H1 (cell line): ENCODE results near the gene CPA1. TPM values are rescaled to one million over a fixed set of nuclear protein-coding genes. Genes with fewer than 3 reads are reported as not detected.

Experiments used
- CTCF ChIA-PET: fragments of 300-600 bp; sonication (Branson Sonifier 250); formaldehyde crosslinking; loops from one replicate; lab custom pipeline; 2021; ENCODE audit not compliant: partially characterized antibody; lab: Charles Lee
- POLR2A ChIA-PET: fragments of 300-600 bp; sonication (Branson Sonifier 250); formaldehyde crosslinking; loops from one replicate; lab custom pipeline; 2021; ENCODE audit warnings: inconsistent platforms; ENCODE audit not compliant: partially characterized antibody; lab: Charles Lee
- DNase-seq, 2 experiments: peaks; one replicate each; pipeline versions ENCODE4 v3.0.0 to v3.0.0-alpha.2; 2010 to 2022; ENCODE audit warnings: low spot score in 2 of 2, low read depth in 1 of 2, mixed read lengths in 1 of 2
- FAIRE-seq: peaks from 2 replicates; lab custom pipeline; 2011; peaks lifted over from hg19 to GRCh38; lab: Jason Lieb, UNC
- H2AFZ ChIP-seq: 2 replicates; pipeline ENCODE4 v1.8.1; 2012; ENCODE audit warnings: low read length, inconsistent platforms
- H2AK5ac ChIP-seq: 2 replicates; pipeline ENCODE4 v1.6.1; 2013; ENCODE audit warnings: low read depth, low read length
- H2BK120ac ChIP-seq: replicated peaks from 2 replicates; pipeline ENCODE3; 2013; ENCODE audit warnings: low read depth, low read length, inconsistent platforms
- H2BK12ac ChIP-seq: 2 replicates; pipeline ENCODE4 v1.6.1; 2013; ENCODE audit warnings: low read depth, low read length
- H2BK15ac ChIP-seq: 2 replicates; pipeline ENCODE4 v1.6.1; 2013; ENCODE audit warnings: low read length
- H2BK20ac ChIP-seq: 2 replicates; pipeline ENCODE4 v1.6.1; 2013; ENCODE audit warnings: low read length
- H2BK5ac ChIP-seq: 2 replicates; pipeline ENCODE4 v1.6.1; 2013; ENCODE audit warnings: low read depth, low read length
- H3K14ac ChIP-seq: 2 replicates; pipeline ENCODE4 v1.6.1; 2013; ENCODE audit warnings: inconsistent platforms; ENCODE audit not compliant: insufficient read length
- H3K18ac ChIP-seq: 2 replicates; pipeline ENCODE4 v1.6.1; 2013; ENCODE audit warnings: low read length; ENCODE audit errors: extremely low read depth
- H3K23ac ChIP-seq: 2 replicates; pipeline ENCODE4 v1.6.1; 2013; ENCODE audit warnings: inconsistent platforms; ENCODE audit not compliant: insufficient read length
- H3K23me2 ChIP-seq: 2 replicates; pipeline ENCODE4 v1.6.1; 2013; ENCODE audit warnings: low read depth, low read length
- H3K27ac ChIP-seq: 2 replicates; pipeline ENCODE4 v1.6.1; 2011; ENCODE audit warnings: low read depth, low read length, inconsistent platforms
- H3K27me3 ChIP-seq, 4 experiments: replicated peaks in 1 of 4; 1 replicate in 1 of 4; 2 replicates in 3 of 4; pipeline versions ENCODE4 v1.6.1 to v1.8.1; 2011 to 2013; ENCODE audit warnings: low read length in 3 of 4, mild to moderate bottlenecking in 3 of 4, inconsistent platforms in 2 of 4, mixed read lengths in 2 of 4, moderate library complexity in 1 of 4; ENCODE audit not compliant: control insufficient read depth in 3 of 4, insufficient read depth in 3 of 4; ENCODE audit errors: extremely low read depth in 1 of 4
- H3K36me3 ChIP-seq, 4 experiments: 2 replicates each; pipeline versions ENCODE4 v1.6.1 to v1.8.1; 2011 to 2013; ENCODE audit warnings: mild to moderate bottlenecking in 4 of 4, low read length in 3 of 4, moderate library complexity in 2 of 4, control low read depth in 1 of 4, inconsistent platforms in 1 of 4; ENCODE audit not compliant: insufficient read depth in 4 of 4, control insufficient read depth in 2 of 4
- H3K4ac ChIP-seq: replicated peaks from 2 replicates; pipeline ENCODE3; 2013; ENCODE audit warnings: low read length, low read depth, mixed read lengths, inconsistent platforms; ENCODE audit not compliant: insufficient read length
- H3K4me1 ChIP-seq, 4 experiments: replicated peaks in 1 of 4; 1 replicate in 1 of 4; 2 replicates in 3 of 4; pipeline versions ENCODE4 v1.6.1 to v1.8.1; 2011 to 2013; ENCODE audit warnings: low read length in 3 of 4, inconsistent platforms in 2 of 4, mixed read lengths in 1 of 4; ENCODE audit not compliant: insufficient read depth in 4 of 4, control insufficient read depth in 3 of 4
- H3K4me2 ChIP-seq, 2 experiments: 2 replicates each; pipeline versions ENCODE4 v1.6.1 to v1.8.1; 2011 to 2013; ENCODE audit warnings: low read depth in 2 of 2, low read length in 2 of 2, control low read depth in 1 of 2, inconsistent platforms in 1 of 2, mild to moderate bottlenecking in 1 of 2; ENCODE audit not compliant: insufficient read depth in 1 of 2
- H3K4me3 ChIP-seq, 4 experiments: fragments of 200-600, 300-600 bp in 1 of 4; sonication (generic), shearing (Covaris generic), sonication (Bioruptor Twin) in 1 of 4; 2 replicates each; pipeline versions ENCODE4 v1.5.1 to v1.8.1; 2011 to 2016; ENCODE audit warnings: low read length in 4 of 4, low read depth in 3 of 4, control low read depth in 2 of 4, inconsistent platforms in 2 of 4, mild to moderate bottlenecking in 2 of 4, mixed read lengths in 1 of 4, moderate library complexity in 1 of 4; ENCODE audit not compliant: insufficient read depth in 2 of 4; ENCODE audit errors: extremely low read depth in 1 of 4
- H3K56ac ChIP-seq: replicated peaks from 2 replicates; pipeline ENCODE3; 2013; ENCODE audit warnings: low read depth, mild to moderate bottlenecking, mixed read lengths, low read length, inconsistent platforms; ENCODE audit not compliant: insufficient read length
- H3K79me1 ChIP-seq: 2 replicates; pipeline ENCODE4 v1.6.1; 2013; ENCODE audit warnings: low read depth, low read length, control low read depth
- H3K79me2 ChIP-seq, 2 experiments: 2 replicates each; pipeline versions ENCODE4 v1.6.1 to v1.8.1; 2012 to 2013; ENCODE audit warnings: low read length in 2 of 2, mild to moderate bottlenecking in 2 of 2, inconsistent platforms in 1 of 2; ENCODE audit not compliant: insufficient read depth in 2 of 2, control insufficient read depth in 1 of 2
- H3K9ac ChIP-seq, 4 experiments: replicated peaks in 1 of 4; 1 replicate in 1 of 4; 2 replicates in 3 of 4; pipeline versions ENCODE4 v1.6.1 to v1.8.1; 2011 to 2013; ENCODE audit warnings: low read depth in 3 of 4, low read length in 3 of 4, control low read depth in 2 of 4, mild to moderate bottlenecking in 2 of 4, moderate library complexity in 2 of 4, inconsistent platforms in 1 of 4; ENCODE audit errors: extremely low read depth in 1 of 4
- H3K9me3 ChIP-seq, 2 experiments: 2 replicates each; pipeline versions ENCODE4 v1.6.1 to v1.8.1; 2012 to 2013; ENCODE audit warnings: mild to moderate bottlenecking in 2 of 2, moderate library complexity in 2 of 2, control low read depth in 1 of 2, inconsistent platforms in 1 of 2, low read depth in 1 of 2, low read length in 1 of 2, mixed read lengths in 1 of 2; ENCODE audit not compliant: insufficient read depth in 2 of 2
- H4K20me1 ChIP-seq, 2 experiments: replicated peaks in 1 of 2; 2 replicates each; pipeline versions ENCODE3 to v1.8.1; 2011 to 2013; ENCODE audit warnings: inconsistent platforms in 2 of 2, low read length in 2 of 2, mild to moderate bottlenecking in 1 of 2; ENCODE audit not compliant: insufficient read depth in 2 of 2, control insufficient read depth in 1 of 2
- H4K5ac ChIP-seq: 2 replicates; pipeline ENCODE4 v1.6.1; 2013; ENCODE audit warnings: low read length, low read depth, mixed read lengths, inconsistent platforms; ENCODE audit not compliant: insufficient read length
- H4K8ac ChIP-seq: 2 replicates; pipeline ENCODE4 v1.8.0; 2013; ENCODE audit warnings: mild to moderate bottlenecking, moderate library complexity, low read length, inconsistent platforms; ENCODE audit not compliant: insufficient read depth; ENCODE audit errors: extremely low read depth
- H4K91ac ChIP-seq: replicated peaks from 2 replicates; pipeline ENCODE3; 2013; ENCODE audit warnings: low read length, mixed read lengths, inconsistent platforms; ENCODE audit not compliant: insufficient read length
- ASH2L ChIP-seq: fragments of 200-600, 300-600 bp; sonication (generic); IDR thresholded peaks from one replicate; pipeline ENCODE4 v1.7.1; 2017; ENCODE audit warnings: low read length
- BACH1 ChIP-seq: IDR thresholded peaks from 2 replicates; pipeline ENCODE4 v1.6.1; 2012; ENCODE audit warnings: low read length, improper control_type of control experiment
- BRCA1 ChIP-seq: IDR thresholded peaks from 2 replicates; pipeline ENCODE4 v1.6.1; 2012; ENCODE audit warnings: low read depth, low read length, improper control_type of control experiment
- CBX5 ChIP-seq: fragments of 300-800, 300-1000 bp; sonication (generic); IDR thresholded peaks from 2 replicates; pipeline ENCODE4 v1.7.1; 2016; ENCODE audit warnings: antibody characterized with exemption, low read length, low read depth
- CBX8 ChIP-seq: fragments of 300-800, 300-1000 bp; sonication (generic); IDR thresholded peaks from 2 replicates; pipeline ENCODE4 v1.7.1; 2016; ENCODE audit warnings: low read depth, low read length, borderline replicate concordance
- CHD1 ChIP-seq: IDR thresholded peaks from 2 replicates; pipeline ENCODE4 v1.6.1; 2012; ENCODE audit warnings: low read depth, low read length, improper control_type of control experiment
- CTBP2 ChIP-seq: IDR thresholded peaks from 2 replicates; pipeline ENCODE4 v1.7.0; 2011; ENCODE audit warnings: borderline replicate concordance, mild to moderate bottlenecking, moderate library complexity, mixed read lengths, low read length; ENCODE audit not compliant: insufficient read depth, insufficient read length
- FOSL1 ChIP-seq: IDR thresholded peaks from 2 replicates; pipeline ENCODE4 v1.6.1; 2011; ENCODE audit warnings: mild to moderate bottlenecking, low read depth, low read length, moderate library complexity; ENCODE audit not compliant: insufficient read depth
- HDAC2 ChIP-seq, 2 experiments: fragments of 300-600 bp in 1 of 2; sonication (generic) in 1 of 2; IDR thresholded peaks; 2 replicates each; pipeline ENCODE4 v1.6.1; 2011 to 2012; ENCODE audit warnings: low read depth in 2 of 2, low read length in 2 of 2, mild to moderate bottlenecking in 2 of 2, moderate library complexity in 2 of 2, borderline replicate concordance in 1 of 2, inconsistent platforms in 1 of 2
- JUN ChIP-seq: IDR thresholded peaks from 2 replicates; pipeline ENCODE4 v1.6.1; 2011; ENCODE audit warnings: low read depth, mild to moderate bottlenecking, improper control_type of control experiment, low read length
- JUND ChIP-seq: IDR thresholded peaks from 2 replicates; pipeline ENCODE4 v1.6.1; 2011; ENCODE audit warnings: mild to moderate bottlenecking, improper control_type of control experiment, low read length
- MAX ChIP-seq: IDR thresholded peaks from 2 replicates; pipeline ENCODE4 v1.6.1; 2012; ENCODE audit warnings: inconsistent platforms
- RFX5 ChIP-seq: IDR thresholded peaks from 2 replicates; pipeline ENCODE4 v1.6.1; 2011; ENCODE audit warnings: low read depth, low read length, improper control_type of control experiment, borderline replicate concordance
- SP2 ChIP-seq: IDR thresholded peaks from 2 replicates; pipeline ENCODE4 v1.6.1; 2012; ENCODE audit warnings: mild to moderate bottlenecking, low read length, inconsistent platforms
- SRF ChIP-seq: IDR thresholded peaks from 2 replicates; pipeline ENCODE4 v1.6.1; 2011; ENCODE audit warnings: mild to moderate bottlenecking, low read depth, low read length, moderate library complexity
- WGBS, 2 experiments: shearing (Covaris generic) in 1 of 2; methylation state at CpG; one replicate each; pipeline versions ENCODE4 v1.1.6 to v1.1.7; 2013 to 2015; ENCODE audit warnings: low lambda C conversion rate in 2 of 2, mixed read lengths in 2 of 2, inconsistent platforms in 1 of 2, low coverage in 1 of 2, missing lambda C conversion rate in 1 of 2; ENCODE audit not compliant: insufficient replicate concordance in 2 of 2, insufficient coverage in 1 of 2, insufficient read length in 1 of 2; ENCODE audit errors: extremely low coverage in 1 of 2, missing lambda C conversion rate in 1 of 2; 5-methylcytosine and 5-hydroxymethylcytosine counted together
- polyA plus RNA-seq, 7 experiments: library from polyadenylated mRNA; depleted of rRNA in 3 of 7; stranded (reverse) in 5 of 7; unstranded in 2 of 7; fragments of >200 nt in 5 of 7; fragments of 200-250 nt in 2 of 7; gene quantifications; 1 replicate in 5 of 7; 2 replicates in 1 of 7; 4 replicates in 1 of 7; pipeline versions ENCODE4 v1.2.1 to v1.2.3, GENCODE V29; 2011 to 2013; ENCODE audit warnings: missing spikeins in 2 of 7, mixed read lengths in 2 of 7
- total RNA-seq: library from RNA; stranded (reverse); fragmentation: NEBNext Ultra II Directional; extraction: Animal tissue kit (Norgen Biotek cat#: 25700); gene quantifications from 2 replicates; pipeline ENCODE4 v1.2.1, GENCODE V29; 2021

The CPA1 gene
- total and polyA plus RNA-seq, 2 of the 8 experiments (the other 6 are each of a cell fraction or from before 2014, with no cell fraction given), result not detected

DNA sequence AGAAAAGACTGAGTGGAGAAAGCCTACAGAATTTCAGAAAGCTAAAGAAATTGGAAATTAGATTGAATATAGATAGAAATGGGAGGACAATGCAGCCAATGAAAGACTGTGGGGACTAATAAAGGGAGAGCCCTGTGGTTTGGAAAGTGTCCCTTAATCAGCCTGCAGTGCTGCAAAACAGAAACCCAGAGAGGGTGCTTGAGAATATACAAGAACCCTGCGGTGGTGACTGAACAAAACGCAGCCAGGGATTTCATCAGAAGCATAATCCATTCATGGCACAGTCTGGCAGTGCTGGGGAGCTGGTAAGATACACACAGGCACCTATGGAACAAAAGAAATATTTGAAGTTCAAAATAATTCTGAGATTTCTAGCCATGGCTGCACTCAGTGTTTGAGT is 41.4 kb downstream of the CPA1 start:
- FAIRE-seq, result no peak
- Histone ChIP-seq H3K4me3 (no peak overlapping the region), H3K23me2 (no peaks in the 10 kb centered on the region), H3K4ac (no peak overlapping the region), H4K5ac (no peak overlapping the region), H2BK120ac (no peak overlapping the region), H2BK15ac (no peak overlapping the region), H3K18ac (no peak overlapping the region), H4K8ac (no peak overlapping the region), H2AFZ (no peak overlapping the region), H2AK5ac (no peak overlapping the region), H4K91ac (no peak overlapping the region), H3K9ac (no peak overlapping the region), H3K4me1 (peaks cover 0 to 2% (median 0%) of the 10 kb centered on the region in 4 experiments; a peak in 2 of 7 replicates), H4K20me1 (no peaks in the 10 kb centered on the region), H3K27ac (no peak overlapping the region), H3K14ac (no peak overlapping the region), H3K4me2 (no peak overlapping the region), H2BK5ac (no peak overlapping the region), H3K23ac (no peak overlapping the region), H3K79me1 (no peaks in the 10 kb centered on the region), H2BK20ac (no peak overlapping the region), H3K56ac (no peak overlapping the region), H3K79me2 (no peaks in the 10 kb centered on the region), H3K36me3 (no peaks in the 10 kb centered on the region), H3K27me3 (no peaks in the 10 kb centered on the region), H3K9me3 (no peaks in the 10 kb centered on the region), H2BK12ac (no peak overlapping the region)
- 46% methylated on average over 2 of the region's 2 CpGs; no CpG with 5 or more reads in 1 of the 2 experiments for WGBS, 2 experiments
- ChIA-PET POLR2A (interaction anchor here (1.0 kb wide), 1 partner anchor 148 kb away, joined by 5 read pairs; no protein-coding TSS in a partner anchor), CTCF (interaction anchor here (1.1 kb wide), 1 partner anchor 182 kb away, joined by 3 read pairs; no protein-coding TSS in a partner anchor)
- DNase-seq, result no peak
- no peak for TF ChIP-seq BRCA1
- no peak for TF ChIP-seq CBX8
- no peak for TF ChIP-seq RFX5
- TF ChIP-seq CHD1, result no peak
- no peak for TF ChIP-seq JUND
- no peak for TF ChIP-seq CTBP2
- no peak for TF ChIP-seq JUN
- TF ChIP-seq SP2, result no peak
- TF ChIP-seq SRF, result no peak
- no peak for TF ChIP-seq ASH2L
- no peak for TF ChIP-seq BACH1
- no peak for TF ChIP-seq MAX
- no peak for TF ChIP-seq FOSL1
- TF ChIP-seq HDAC2 (IDR thresholded peaks at IDR 0.05; ENCODE audit: borderline replicate concordance in 1 of 2, low read depth in 2 of 2, low read length in 2 of 2), result no peak
- TF ChIP-seq CBX5, result no peak
